Stimulated activated CD8-positive, alpha-beta memory T cell treated with anti-CD3 and anti-CD28 coated beads, Interleukin-7, amount 100 ng/mL, for 1 hour (primary cell): Measurements from ENCODE around the gene CAPZA2.
"Not testable (repeated sequence)": the region's sequence is repeated elsewhere in the genome, so short reads cannot be mapped to it uniquely, and the experiment has no call there.

Experiments
- DNase-seq, 2 donors: peaks; one replicate each; pipeline ENCODE4 v3.0.0-alpha.2; 2020; ENCODE audit warnings: low read depth in 2 of 2

CAPZA2 gene

GRCh38 chr7:116953906-116954838 lies 91.8 kb downstream of the CAPZA2 start:
- peak in 1 of 2 donors; percentile 2 for DNase-seq

DNA sequence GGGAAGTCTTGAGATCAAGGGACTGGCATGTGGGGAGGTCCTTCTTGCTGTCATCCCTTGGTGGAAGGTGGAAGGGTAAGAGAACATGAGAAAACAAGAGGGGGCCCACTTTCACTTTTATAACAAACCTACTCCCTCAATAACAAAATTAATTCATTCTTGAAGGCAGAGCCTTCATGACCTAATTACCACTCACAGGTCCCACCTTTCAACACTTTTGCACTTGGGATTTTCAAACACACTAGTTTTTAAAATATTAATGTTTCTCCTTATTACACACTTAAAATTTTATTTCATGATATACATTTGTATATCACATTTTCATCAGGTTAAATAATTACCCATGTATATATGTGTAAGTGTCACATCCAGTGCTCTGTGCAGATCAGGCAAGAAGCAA lies 93.0 kb downstream of the CAPZA2 start:
- DNase-seq: no peak

GRCh38 chr7:116955801-116956476 lies 93.6 kb downstream of the CAPZA2 start:
- no peak for DNase-seq

DNA sequence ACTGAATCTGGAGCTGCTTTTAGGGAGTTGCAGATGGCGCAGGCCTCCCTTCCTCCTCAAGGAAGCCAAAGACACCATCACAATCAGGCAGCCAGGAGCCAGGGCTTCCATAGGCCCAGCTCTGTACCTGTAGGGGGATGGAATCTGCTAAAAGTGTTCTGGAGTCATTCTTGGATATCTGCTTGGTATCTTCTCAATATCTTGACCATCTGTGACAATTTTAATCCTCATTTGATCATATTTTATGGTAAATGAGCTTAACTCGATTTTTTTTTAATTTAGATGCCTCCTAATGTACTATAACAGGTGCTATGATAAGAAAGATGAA lies 94.1 kb downstream of the CAPZA2 start:
- no peak for DNase-seq

GRCh38 chr7:116957874-116958273 lies 95.5 kb downstream of the CAPZA2 start:
- no peak for DNase-seq

DNA sequence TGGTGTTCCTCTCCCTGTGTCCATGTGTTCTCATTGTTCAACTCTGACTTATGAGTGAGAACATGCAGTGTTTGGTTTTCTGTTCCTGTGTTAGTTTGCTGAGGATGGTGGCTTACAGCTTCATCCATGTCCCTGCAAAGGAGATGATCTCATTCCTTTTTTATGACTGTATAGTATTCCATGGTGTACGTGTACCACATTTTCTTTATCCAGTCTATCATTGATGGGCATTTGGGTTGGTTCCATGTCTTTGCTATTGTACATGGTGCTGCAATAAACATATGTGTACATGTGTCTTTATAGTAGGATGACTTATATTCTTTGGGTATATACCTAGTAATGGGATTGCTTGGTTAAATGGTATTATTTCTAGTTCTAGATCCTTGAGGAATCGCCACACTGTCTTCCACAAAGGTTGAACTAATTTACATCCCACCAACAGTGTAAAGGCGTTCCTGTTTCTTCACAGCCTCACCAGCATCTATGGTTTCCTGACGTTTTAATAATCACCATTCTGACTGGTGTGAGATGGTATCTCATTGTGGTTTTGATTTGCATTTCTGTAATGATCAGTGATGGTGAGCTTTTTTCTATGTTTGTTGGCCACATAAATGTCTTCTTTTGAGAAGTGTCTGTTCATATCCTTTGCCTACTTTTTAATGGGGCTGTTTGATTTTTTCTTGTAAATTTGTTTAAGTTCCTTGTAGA lies 99.7 kb downstream of the CAPZA2 start:
- not testable (repeated sequence) for DNase-seq

DNA sequence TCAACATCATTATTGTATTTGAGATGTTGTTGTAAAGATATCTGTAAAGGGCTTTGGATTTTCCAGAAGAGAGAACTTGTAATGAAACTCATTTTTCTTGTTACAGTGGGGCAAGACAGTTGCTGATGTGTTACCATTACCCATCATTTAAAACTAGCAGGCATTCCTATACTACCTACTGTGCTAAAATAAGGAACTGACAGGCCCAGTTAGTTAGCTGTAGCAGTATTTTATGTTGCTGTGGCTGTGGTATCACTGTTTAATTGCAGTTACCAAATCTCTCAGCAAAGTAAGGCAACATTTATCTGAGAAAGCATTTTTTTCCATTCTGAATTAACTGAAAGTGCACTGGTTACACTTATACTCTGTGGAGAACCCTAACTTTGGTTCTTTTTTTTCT lies 100.8 kb downstream of the CAPZA2 start:
- DNase-seq: no peak

DNA sequence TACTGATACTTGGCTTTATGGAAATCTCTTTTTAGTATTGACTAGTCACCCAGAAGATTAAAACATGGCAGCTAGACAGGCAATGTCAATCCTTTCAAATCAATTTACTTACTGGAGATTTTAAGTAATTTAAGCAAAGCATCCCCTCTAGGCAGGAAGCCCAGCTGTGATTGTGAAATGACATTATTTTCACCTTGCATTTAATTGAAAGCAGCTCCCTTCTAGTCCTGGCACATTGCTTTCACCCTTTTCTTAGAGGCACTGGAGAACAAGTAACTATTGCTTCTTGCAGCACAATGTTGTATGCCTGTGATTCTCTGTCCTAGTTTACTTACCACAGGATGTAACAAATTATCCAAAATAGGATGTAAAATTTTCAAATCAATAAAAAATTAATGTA lies 104.2 kb downstream of the CAPZA2 start:
- no peak for DNase-seq

DNA sequence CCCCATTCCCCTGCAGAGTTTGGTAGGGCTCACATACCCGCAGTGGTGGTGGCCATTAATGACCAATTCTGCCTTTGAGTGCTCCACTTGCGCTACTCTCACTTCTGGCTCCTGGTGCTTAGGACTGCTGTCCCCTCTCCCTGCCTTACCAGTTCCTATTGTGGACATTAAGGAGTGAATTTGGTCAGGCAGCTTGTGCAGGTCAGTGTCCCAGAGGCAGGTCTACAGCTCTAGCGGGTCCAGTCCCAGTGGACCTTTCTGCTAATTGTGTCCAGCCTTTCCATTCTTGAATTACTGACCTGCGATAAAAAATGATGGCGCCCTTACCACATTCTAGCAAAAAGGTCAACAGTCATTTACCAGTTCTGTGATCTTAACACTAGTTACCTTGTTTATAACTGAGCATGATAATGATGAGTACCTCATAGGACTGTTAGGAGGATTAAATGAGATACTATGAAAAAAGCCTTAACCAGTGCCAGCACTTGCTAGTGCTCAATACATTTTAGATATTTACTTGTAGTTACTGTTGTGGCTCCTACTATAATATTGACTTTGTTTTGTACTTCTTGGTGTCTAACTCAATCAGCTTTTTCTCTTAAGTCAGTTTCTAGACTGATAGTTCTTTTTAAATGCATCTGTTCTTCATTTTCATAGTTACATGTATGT lies 105.0 kb downstream of the CAPZA2 start:
- DNase-seq: no peak

GRCh38 chr7:116967983-116968382 lies 105.6 kb downstream of the CAPZA2 start:
- no peak for DNase-seq

DNA sequence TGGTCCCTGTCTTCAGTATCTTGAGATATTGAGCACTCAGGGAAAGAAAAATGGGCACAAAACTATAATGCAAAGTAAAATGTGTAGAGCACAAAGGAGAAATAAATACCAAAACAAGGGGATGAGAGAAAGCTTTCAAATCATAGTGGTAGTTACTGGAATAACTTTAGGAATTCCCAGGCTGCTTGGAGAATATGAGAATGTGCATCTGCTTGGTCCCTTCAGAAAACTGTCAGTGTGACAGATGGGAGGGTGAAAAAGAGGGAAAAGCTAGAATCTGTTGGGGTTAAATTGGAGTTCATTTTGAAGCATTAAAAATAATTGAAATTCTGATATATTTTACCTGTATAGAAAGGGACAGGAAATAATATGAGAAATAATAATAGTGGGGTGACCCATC lies 106.2 kb downstream of the CAPZA2 start:
- no peak for DNase-seq

GRCh38 chr7:116969371-116969902 lies 107.0 kb downstream of the CAPZA2 start:
- DNase-seq: no peak

GRCh38 chr7:116970238-116970910 lies 108.0 kb downstream of the CAPZA2 start:
- no peak for DNase-seq

DNA sequence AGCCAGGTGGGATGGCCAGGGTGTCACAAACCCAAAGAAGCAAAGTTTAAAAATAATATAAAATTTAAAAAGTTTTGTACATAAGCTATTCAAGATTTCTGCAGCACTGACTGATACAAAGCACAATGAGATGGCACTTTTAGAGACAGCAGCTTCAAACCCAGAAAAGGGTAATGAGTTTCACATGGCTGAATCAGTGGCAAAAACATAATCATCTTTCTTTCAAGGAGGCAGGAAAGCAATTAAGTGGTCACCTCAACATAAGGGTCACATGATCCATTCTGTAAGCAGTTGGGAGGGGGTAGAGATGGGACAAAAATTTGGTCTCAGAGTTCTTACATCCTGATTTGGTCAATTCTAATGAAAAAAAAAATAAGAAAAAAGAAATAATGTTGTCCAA lies 108.8 kb downstream of the CAPZA2 start:
- DNase-seq: not testable (repeated sequence)
